GM12878 (cell line): ENCODE measurements around the gene FBXL3.

Experiments used
- CTCF ChIP-seq, 3 experiments: IDR thresholded peaks in 2 of 3; conservative IDR thresholded peaks in 1 of 3; 2 replicates each; pipeline ENCODE4 v1.5.1; 2011; ENCODE audit warnings: low read depth in 3 of 3, low read length in 3 of 3, mild to moderate bottlenecking in 3 of 3, control low read depth in 2 of 3, moderate library complexity in 2 of 3, inconsistent platforms in 1 of 3, mixed read lengths in 1 of 3; ENCODE audit not compliant: control insufficient read depth in 2 of 3, insufficient read depth in 1 of 3; ENCODE audit errors: extremely low read depth in 1 of 3
- SPI1 ChIP-seq: IDR thresholded peaks from 2 replicates; pipeline ENCODE4 v1.6.1; 2011; ENCODE audit warnings: low read depth, mild to moderate bottlenecking, low read length, moderate library complexity, borderline replicate concordance; ENCODE audit not compliant: insufficient read depth

GRCh38 chr13:77013853-77014542 is 13.0 kb downstream of the FBXL3 start:
- no peak for TF ChIP-seq SPI1
- TF ChIP-seq CTCF (IDR thresholded peaks at IDR 0.05 in 2 of 3, conservative IDR thresholded peaks at IDR 0.05 in 1 of 3; ENCODE audit: control insufficient read depth in 2 of 3, extremely low read depth in 1 of 3, insufficient read depth in 1 of 3, low read depth in 3 of 3, low read length in 3 of 3), result no peak
